IPS-18a (cell line): ENCODE data around the gene ERCC3.

Source experiments
- H3K27ac ChIP-seq: one replicate; pipeline ENCODE4 v1.5.1; 2013; ENCODE audit warnings: low read length
- H3K27me3 ChIP-seq: one replicate; pipeline ENCODE4 v1.6.1; 2013; ENCODE audit warnings: mild to moderate bottlenecking, low read length; ENCODE audit not compliant: control insufficient read depth, insufficient read depth
- H3K36me3 ChIP-seq: one replicate; pipeline ENCODE4 v1.6.1; 2013; ENCODE audit warnings: low read depth, low read length; ENCODE audit not compliant: control insufficient read depth
- H3K4me1 ChIP-seq: one replicate; pipeline ENCODE4 v1.6.1; 2013; ENCODE audit warnings: low read depth, low read length; ENCODE audit not compliant: control insufficient read depth
- H3K4me3 ChIP-seq: one replicate; pipeline ENCODE4 v1.5.1; 2013; ENCODE audit warnings: low read length
- H3K9ac ChIP-seq: one replicate; pipeline ENCODE4 v1.6.1; 2013; ENCODE audit warnings: mild to moderate bottlenecking, low read length, moderate library complexity
- H3K9me3 ChIP-seq: one replicate; pipeline ENCODE4 v1.6.1; 2013; ENCODE audit warnings: low read depth, low read length; ENCODE audit not compliant: control insufficient read depth

Gene ERCC3

DNA sequence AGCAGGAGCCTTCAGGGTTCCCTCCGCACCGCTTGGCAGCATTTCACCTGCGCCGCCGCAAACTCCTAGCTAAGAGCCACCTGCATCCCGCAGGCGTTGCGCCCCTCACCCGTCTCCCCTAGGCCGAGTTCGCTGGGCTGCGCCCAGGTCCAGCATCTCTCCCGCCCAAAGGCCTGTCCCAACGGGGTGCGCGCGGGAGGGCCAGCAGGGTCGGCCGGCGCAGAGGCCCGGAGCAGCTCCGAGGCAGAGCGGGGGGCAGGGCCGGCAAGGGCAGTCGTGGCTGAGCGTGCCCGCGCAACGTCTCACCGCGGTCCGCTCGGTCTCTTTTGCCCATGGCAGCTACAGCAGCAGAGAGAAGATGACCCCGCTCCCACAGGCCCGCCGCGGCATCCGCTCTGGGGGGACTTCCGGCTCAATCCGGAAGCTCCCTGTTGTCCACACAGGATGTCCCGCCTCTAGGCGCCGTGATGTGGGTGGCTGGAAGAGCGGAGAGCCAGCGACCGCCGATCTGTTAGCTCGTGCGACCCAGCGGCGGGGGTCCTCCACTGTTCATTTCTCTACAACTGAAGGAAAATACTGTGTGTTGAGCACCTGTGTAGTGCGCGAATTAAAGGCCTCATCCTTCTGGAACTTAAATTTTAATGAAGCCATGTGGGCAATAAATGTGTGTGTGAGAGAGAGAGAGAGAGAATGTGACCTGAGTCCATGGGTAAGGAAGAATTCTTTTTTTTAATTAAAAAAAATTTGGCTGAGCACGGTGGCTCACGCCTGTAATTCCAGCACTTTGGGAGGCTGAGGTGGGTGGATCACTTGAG lies at the start of gene ERCC3:
ERCC3 (minus strand) TSS at position 397 of the 815 bp plus-strand sequence; CDS start at position 334, 63 bp downstream.
- H3K36me3 ChIP-seq = peaks cover 32% of the 10 kb centered on the region
- H3K27ac ChIP-seq = no peak within 1 kb of the TSS
- peaks cover 5% of the 10 kb centered on the region for H3K4me1 ChIP-seq
- H3K27me3 ChIP-seq = no peaks in the 10 kb centered on the region
- H3K4me3 ChIP-seq = peak within 1 kb of the TSS; percentile 80
- peak within 1 kb of the TSS; percentile 37 for H3K9ac ChIP-seq
- no peaks in the 10 kb centered on the region for H3K9me3 ChIP-seq

DNA sequence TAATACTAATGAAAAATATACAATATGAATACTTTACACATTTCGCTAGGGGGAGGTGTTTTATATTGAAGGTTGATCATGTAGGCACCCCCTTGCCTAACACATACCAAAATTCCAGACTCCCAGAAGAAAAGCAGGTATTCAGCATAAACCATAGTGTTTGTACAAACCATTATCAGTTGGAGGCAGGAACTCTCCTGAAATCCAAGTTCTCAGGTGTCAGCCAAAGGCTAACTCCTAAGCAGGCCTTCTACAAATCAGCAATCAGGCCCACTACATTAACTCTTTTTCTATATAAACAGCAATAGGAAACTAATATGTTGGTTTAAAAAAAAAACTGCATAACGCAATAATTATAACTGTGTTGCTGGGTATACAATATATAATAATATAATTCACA lies 49.3 kb upstream of the ERCC3 start:
- no peaks in the 10 kb centered on the region for H3K4me1 ChIP-seq
- no peak overlapping the region for H3K27ac ChIP-seq
- H3K27me3 ChIP-seq = no peaks in the 10 kb centered on the region
- H3K9me3 ChIP-seq = no peaks in the 10 kb centered on the region
- H3K9ac ChIP-seq = no peak overlapping the region
- H3K4me3 ChIP-seq = no peak overlapping the region
- H3K36me3 ChIP-seq = peaks cover 3% of the 10 kb centered on the region

DNA sequence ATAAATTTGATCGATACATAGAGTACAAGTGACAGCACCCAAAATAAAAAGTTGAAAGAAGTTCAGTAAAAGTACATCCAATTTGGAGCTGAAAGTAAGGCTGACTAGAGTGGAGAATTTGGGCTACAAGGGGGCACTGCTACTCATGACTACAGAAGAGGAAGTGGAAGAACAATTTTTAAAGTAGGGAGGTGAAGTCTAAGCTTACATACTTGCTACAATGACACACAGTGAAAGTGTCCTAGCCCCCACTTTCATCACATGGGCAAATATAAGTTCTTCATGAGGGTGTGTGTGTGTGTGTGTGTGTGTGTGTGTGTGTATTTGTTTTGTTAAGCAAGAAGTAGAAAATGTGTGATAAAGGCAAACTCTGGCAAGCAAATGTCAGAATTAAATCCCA lies 48.2 kb upstream of the ERCC3 start:
- H3K27ac ChIP-seq = no peak overlapping the region
- H3K36me3 ChIP-seq = peaks cover 3% of the 10 kb centered on the region
- no peaks in the 10 kb centered on the region for H3K9me3 ChIP-seq
- H3K4me1 ChIP-seq = no peaks in the 10 kb centered on the region
- no peak overlapping the region for H3K9ac ChIP-seq
- no peaks in the 10 kb centered on the region for H3K27me3 ChIP-seq
- H3K4me3 ChIP-seq = no peak overlapping the region

DNA sequence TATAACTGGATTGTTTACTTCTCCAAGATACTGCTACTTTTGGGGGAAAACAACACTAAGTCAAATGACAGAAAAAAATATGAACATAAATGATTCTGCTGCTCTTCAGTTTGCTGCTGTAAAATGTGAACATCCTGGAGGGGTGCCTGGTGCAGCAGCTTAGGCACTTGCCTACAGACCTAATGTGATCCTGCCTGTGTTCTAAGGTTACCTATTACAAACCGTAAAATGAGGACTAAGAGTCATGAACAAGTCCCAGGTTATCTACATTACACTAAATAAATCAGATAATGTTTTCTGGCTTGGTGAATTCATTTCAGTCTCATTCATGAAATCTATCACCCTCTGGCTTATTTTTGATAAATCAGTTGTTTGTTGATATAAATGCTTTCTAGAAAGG lies 38.4 kb upstream of the ERCC3 start:
- no peak overlapping the region for H3K9ac ChIP-seq
- H3K36me3 ChIP-seq = peaks cover 7% of the 10 kb centered on the region
- H3K27me3 ChIP-seq = no peaks in the 10 kb centered on the region
- no peak overlapping the region for H3K27ac ChIP-seq
- H3K4me3 ChIP-seq = no peak overlapping the region
- no peaks in the 10 kb centered on the region for H3K9me3 ChIP-seq
- H3K4me1 ChIP-seq = no peaks in the 10 kb centered on the region

DNA sequence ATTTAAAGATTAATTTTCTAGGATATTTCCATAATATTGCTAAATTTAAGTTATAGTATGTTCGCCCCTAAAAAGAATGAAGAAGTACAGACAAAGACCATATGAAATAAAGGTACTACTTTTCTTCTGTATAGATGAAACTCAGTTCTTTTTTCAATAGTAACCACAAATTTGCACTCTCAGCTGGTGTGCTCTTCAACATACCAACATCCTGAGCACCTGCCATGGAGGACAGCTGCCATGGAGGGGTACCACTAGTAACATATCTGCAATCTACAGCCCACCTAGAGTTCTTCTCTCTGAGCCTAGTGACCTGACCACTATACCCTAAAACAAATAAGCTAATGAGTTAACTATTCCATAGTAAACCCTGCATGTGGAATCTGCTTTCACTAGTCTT lies 36.8 kb upstream of the ERCC3 start:
- Histone ChIP-seq H3K36me3 (peaks cover 7% of the 10 kb centered on the region), H3K4me1 (no peaks in the 10 kb centered on the region)

DNA sequence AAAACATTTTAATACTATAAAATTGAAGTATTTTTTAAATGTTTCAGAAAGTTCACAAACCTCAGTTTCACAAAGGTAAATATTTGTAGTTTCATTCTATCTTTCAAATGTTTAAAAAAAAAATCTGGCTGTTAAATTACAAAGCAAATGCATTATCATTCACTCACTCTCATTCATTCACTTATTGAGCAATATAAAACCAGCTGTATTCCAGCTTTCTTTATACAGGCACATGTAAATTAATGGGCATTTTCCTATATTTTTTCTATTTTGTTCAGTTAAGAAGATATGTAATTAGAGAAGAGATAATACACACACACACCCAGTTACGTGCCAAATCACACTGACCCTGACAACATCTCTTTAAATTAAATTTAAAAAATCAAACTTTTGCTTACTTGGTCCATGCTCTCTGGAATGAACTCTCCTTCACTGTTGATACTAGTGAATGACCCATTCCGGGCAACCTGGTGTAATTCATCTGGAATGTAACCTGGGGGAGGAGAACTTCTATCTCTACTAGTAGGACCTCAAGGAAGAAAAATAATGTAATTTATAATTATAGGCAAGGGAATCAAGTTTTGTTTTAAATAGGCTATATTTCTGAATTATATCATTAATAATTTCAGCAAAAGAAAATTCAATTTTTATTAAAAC lies 32.5 kb upstream of the ERCC3 start:
- no peaks in the 10 kb centered on the region for H3K4me1 ChIP-seq
- H3K27ac ChIP-seq = no peak overlapping the region
- H3K4me3 ChIP-seq = no peak overlapping the region
- H3K27me3 ChIP-seq = no peaks in the 10 kb centered on the region
- no peaks in the 10 kb centered on the region for H3K9me3 ChIP-seq
- H3K36me3 ChIP-seq = peaks cover 14% of the 10 kb centered on the region
- H3K9ac ChIP-seq = no peak overlapping the region

More for the DNA sequence above, 36.8 kb upstream of the ERCC3 start:
- Histone ChIP-seq H3K9me3 (no peaks in the 10 kb centered on the region), H3K27ac (no peak overlapping the region), H3K27me3 (no peaks in the 10 kb centered on the region), H3K9ac (no peak overlapping the region), H3K4me3 (no peak overlapping the region)

DNA sequence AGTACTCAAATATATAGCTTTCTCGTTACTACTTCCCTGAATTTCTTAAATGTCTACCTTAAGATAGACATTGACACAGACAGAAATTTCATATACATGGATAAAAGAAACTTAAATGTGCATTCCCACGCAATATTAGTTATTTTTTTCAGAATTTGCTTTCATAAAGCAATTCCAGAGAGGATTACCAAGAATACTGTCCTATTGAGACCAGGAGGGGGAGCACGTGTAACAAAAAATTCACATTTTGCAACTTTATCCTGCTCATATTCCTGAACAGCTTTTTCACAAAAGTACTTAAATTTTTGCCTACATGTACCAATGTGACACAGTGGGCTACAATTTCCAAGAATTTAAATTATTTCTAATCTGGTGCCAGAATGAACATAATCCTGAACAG lies 30.7 kb upstream of the ERCC3 start:
- no peak overlapping the region for H3K27ac ChIP-seq
- no peaks in the 10 kb centered on the region for H3K9me3 ChIP-seq
- no peaks in the 10 kb centered on the region for H3K27me3 ChIP-seq
- H3K4me1 ChIP-seq = no peaks in the 10 kb centered on the region
- H3K36me3 ChIP-seq = peaks cover 14% of the 10 kb centered on the region
- H3K9ac ChIP-seq = no peak overlapping the region
- no peak overlapping the region for H3K4me3 ChIP-seq

DNA sequence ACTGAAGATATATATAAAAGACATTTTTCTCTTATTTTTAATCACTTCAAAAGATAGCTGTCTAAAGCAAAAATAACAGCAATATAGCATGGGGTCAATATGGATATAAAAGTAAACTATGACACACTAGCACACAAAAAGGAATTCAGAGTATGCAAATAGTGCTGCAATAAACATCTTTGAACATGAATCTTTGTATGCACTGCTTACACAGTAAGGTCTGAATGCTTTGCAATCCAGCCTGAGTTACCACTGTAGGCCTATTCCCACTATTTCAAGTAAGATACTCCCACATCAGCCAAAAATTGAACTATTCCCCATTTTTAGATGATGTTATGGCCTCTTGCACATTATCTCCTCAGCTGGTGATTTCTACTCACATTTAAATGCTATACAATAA lies 27.4 kb upstream of the ERCC3 start:
- Histone ChIP-seq H3K9me3 (no peaks in the 10 kb centered on the region), H3K4me3 (no peak overlapping the region), H3K27ac (no peak overlapping the region), H3K9ac (no peak overlapping the region), H3K27me3 (no peaks in the 10 kb centered on the region), H3K36me3 (peaks cover 24% of the 10 kb centered on the region), H3K4me1 (no peaks in the 10 kb centered on the region)

DNA sequence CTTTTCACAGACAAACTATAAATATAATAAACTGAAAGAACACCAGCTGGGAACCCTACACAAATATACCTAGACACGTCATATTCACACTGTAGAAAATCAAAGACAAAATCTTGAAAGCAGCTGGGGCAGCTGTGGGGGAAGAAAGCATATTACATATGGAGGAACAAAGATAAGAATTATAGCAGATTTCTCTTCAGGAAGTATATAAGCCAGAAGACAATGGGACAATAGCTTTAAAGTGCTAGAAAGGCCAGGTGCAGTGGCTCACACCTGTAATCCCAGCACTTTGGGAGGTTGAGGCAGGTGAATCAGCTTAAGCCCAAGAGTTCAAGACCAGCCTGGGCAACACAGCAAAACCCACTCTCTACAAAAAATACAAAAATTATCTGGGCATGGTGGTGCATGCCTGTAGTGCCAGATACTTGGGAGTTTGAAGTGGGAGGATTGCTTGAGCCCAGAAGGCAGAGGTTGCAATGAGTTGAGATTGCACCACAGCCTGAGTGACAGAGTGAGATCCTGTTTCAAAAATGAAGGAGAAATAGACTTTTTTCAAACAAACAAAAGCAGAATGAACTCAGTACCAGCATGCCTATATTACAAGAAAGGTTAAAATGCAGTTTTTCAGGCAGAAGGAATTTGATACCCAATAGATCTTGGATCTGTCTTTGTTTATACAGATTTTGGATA lies 26.8 kb upstream of the ERCC3 start:
- H3K27me3 ChIP-seq = no peaks in the 10 kb centered on the region
- H3K27ac ChIP-seq = no peak overlapping the region
- no peaks in the 10 kb centered on the region for H3K4me1 ChIP-seq
- no peak overlapping the region for H3K4me3 ChIP-seq
- peaks cover 25% of the 10 kb centered on the region for H3K36me3 ChIP-seq
- H3K9me3 ChIP-seq = no peaks in the 10 kb centered on the region
- H3K9ac ChIP-seq = no peak overlapping the region

DNA sequence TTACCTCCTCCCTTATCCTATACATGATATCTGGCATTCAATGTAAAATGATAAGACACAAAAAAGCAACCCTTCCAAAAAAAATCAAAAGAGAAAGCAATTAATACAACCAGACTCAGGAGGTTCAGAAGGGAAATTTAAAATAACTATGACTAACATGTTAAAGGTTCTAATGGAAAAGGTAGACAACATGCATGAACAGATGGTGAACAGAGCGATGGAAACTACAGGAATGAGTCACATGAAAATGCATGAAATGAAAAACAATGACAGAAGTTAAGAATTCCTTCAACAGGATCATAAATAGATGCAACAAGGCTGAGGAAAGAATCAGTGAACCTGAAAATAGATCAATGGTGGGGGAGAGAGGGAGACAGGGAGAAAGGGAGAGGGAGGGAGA lies 26.1 kb upstream of the ERCC3 start:
- H3K27me3 ChIP-seq = no peaks in the 10 kb centered on the region
- no peak overlapping the region for H3K9ac ChIP-seq
- H3K27ac ChIP-seq = no peak overlapping the region
- no peaks in the 10 kb centered on the region for H3K4me1 ChIP-seq
- H3K4me3 ChIP-seq = no peak overlapping the region
- no peaks in the 10 kb centered on the region for H3K9me3 ChIP-seq
- H3K36me3 ChIP-seq = peaks cover 25% of the 10 kb centered on the region

DNA sequence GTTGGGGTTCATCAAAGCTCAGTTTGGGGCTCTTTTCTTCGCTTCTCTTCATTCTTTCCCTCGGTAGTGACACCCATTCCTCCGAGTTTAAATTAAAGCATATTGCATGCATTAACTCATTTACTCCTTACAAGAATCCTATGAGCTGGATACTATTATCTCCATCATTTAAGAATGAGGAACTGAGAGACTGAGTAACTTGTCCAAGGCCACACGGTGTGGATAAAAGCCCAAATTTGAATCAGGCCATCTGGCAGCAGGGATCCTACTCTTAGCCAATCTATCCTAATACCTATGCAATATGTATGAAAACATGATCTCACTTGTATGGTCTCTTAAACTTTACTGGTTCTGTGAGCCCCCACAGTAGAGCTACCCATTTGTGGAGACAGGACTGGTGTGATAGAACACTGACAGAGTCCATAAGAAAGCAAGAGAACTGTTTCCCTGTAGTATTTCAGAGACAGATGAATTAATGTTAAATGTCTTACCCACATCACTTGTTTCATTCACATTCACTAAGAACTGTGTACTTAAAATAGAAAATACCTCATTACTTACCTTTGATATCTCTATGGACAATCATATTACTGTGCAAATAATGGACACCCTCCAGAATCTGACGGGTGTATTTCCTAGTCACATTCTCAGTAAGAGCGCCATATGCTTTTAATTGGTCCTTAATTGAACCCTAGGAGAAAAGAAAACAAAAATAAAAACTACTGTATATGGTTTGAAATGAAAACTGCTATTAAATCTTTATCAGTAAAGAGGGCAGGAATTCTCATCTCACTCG lies 20.4 kb upstream of the ERCC3 start:
- peaks cover 34% of the 10 kb centered on the region for H3K36me3 ChIP-seq
- H3K4me1 ChIP-seq = no peaks in the 10 kb centered on the region
- H3K27ac ChIP-seq = no peak overlapping the region
- H3K27me3 ChIP-seq = no peaks in the 10 kb centered on the region
- H3K4me3 ChIP-seq = no peak overlapping the region
- H3K9me3 ChIP-seq = no peaks in the 10 kb centered on the region
- no peak overlapping the region for H3K9ac ChIP-seq
